ENCODE data around the gene C11orf91.
A peak's percentile ranks its signal among the peaks of the same experiment; 100 is the strongest.

The C11orf91 gene

DNA sequence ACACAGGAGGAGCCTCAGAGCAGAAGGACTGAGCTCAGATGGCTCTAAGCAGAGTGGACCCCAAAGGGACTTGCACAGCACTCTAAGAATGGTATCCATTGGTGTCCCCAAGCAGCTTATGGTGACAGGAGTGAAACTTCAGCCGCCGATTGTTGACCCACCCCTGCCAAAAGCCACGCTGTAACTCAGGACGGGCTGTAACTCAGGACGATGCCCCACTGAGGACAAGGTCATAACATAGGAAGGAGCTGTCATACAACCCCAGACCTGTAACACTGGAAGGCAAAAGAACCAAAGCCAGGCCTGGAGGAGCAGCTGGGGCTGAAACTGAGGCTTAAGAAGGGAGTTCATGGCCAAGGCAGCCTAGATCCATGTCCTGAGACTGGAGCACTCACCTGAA, 21.4 kb upstream of the C11orf91 start:
- no peak overlapping the region for H3K4me3 ChIP-seq (ENCODE audit: low read depth, low read length)
- TF ChIP-seq, protein P1, sequence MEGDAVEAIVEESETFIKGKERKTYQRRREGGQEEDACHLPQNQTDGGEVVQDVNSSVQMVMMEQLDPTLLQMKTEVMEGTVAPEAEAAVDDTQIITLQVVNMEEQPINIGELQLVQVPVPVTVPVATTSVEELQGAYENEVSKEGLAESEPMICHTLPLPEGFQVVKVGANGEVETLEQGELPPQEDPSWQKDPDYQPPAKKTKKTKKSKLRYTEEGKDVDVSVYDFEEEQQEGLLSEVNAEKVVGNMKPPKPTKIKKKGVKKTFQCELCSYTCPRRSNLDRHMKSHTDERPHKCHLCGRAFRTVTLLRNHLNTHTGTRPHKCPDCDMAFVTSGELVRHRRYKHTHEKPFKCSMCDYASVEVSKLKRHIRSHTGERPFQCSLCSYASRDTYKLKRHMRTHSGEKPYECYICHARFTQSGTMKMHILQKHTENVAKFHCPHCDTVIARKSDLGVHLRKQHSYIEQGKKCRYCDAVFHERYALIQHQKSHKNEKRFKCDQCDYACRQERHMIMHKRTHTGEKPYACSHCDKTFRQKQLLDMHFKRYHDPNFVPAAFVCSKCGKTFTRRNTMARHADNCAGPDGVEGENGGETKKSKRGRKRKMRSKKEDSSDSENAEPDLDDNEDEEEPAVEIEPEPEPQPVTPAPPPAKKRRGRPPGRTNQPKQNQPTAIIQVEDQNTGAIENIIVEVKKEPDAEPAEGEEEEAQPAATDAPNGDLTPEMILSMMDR (IDR thresholded peaks at IDR 0.05; ENCODE audit: control insufficient read depth, extremely low read depth, insufficient read depth), result no peak
- no peak for DNase-seq (ENCODE audit: low read depth)

DNA sequence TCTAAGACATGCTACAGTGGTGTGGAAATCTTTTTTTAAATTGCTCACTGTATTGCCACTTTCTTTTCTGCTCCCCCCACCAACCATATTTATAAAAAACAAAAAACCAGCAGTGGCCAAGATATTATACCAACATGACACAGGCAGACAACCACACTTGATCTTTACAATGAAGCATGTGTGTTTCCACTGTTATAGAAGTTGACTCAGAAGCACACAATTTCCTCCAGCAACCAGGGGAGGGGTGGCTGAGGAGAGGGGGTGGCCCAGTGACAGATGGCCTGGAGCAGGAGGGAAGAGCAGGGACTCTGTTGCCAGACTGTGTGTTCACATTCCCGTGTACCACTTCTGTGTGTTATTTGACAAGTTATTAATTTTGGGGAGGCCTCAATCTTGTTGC, 20.8 kb upstream of the C11orf91 start:
- no peak overlapping the region for H3K4me3 ChIP-seq (ENCODE audit: low read depth, low read length)
- TF ChIP-seq, protein P1 (IDR thresholded peaks at IDR 0.05; ENCODE audit: control insufficient read depth, extremely low read depth, insufficient read depth), result no peak
- no peak for DNase-seq (ENCODE audit: low read depth)

DNA sequence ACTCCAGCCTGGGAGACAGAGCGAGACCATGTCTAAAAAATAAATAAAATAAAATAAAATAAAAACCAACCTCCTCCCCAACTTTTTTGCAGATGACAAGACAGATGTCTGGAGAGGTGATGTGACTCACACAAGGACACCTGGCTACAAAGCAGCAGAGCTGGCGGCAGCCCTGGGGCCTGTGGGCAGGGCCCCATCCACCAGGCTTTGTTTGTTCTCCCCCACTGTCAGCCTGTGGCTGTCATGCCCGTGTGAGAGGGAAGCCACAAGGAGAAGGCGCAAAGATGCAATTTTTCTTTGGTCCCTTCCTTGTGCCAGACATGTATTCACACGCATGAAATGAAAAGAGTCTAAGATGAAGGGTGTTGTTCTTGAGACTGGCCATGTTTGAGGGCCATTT, 19.0 kb upstream of the C11orf91 start:
- TF ChIP-seq, protein P1 (IDR thresholded peaks at IDR 0.05; ENCODE audit: control insufficient read depth, extremely low read depth, insufficient read depth), result no peak

DNA sequence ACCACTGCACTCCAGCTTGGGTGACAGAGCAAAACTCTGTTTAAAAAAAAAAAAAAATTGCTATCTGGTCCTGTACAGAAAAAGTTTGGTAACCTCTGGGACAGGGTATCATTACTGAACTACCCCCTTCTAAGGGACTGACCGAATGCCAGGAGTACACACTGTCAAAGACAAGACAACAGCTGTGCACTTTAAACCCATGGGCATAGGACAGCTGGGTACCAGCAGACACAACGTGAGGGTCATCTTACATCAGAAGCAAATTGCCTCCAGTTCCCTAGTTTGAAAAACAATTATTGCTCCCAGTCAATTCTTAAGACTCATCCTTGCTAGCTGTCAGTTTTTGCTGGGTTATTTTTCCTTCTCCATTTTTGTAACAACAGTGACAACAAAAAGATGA, 17.8 kb upstream of the C11orf91 start:
- no peak for DNase-seq (ENCODE audit: low read depth)
- H3K4me3 ChIP-seq (ENCODE audit: low read depth, low read length), result no peak overlapping the region
- TF ChIP-seq, protein P1 (IDR thresholded peaks at IDR 0.05; ENCODE audit: control insufficient read depth, extremely low read depth, insufficient read depth), result no peak

More for the DNA sequence above, 19.0 kb upstream of the C11orf91 start:
- no peak overlapping the region for H3K4me3 ChIP-seq (ENCODE audit: low read depth, low read length)
- no peak for DNase-seq (ENCODE audit: low read depth)

DNA sequence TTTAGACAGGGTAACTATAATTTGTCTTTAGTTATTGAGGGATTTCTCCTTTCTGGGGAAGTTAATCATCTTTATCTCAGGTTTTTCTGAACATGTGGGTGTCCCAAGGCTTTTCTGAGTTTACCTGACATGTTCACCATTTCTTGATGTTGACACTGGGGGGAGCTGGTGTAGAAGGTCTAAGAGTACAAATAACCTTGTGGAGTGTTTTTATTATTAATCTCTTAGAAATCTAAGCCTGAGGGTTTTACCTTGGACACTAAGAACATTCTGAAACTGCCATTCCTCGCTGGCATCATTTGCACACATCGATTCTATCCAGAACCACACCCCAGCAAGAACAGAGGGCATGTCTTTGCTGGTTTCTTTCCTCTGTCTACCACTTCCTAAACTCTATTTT, 15.6 kb upstream of the C11orf91 start:
- H3K4me3 ChIP-seq (ENCODE audit: low read depth, low read length), result no peak overlapping the region
- DNase-seq (ENCODE audit: low read depth), result no peak
- TF ChIP-seq, protein P1 (IDR thresholded peaks at IDR 0.05; ENCODE audit: control insufficient read depth, extremely low read depth, insufficient read depth), result peak; percentile 34

DNA sequence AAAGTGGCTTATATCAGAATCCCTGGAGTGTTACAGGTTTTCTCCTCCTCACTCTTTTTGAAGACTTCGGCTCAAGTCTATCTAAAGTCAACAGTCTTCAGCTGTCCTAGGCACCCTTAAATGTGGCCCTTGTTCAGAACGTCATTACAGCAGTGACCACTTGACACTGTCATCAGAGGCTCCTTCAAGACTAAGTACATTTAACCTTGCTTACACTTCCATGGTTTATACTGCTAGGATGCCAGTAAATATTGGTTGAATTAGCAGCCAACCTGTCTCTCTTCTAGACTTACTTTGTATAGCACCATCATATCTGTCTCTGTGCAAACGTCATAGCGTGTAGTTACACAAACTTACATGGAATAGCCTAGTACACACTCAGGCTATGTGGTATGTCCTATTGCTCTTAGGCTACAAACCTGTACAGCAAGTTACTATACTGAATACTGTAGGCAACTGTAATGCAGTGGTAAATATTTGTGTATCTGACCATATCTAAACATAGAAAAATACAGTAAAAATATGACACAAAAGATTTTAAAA, 13.3 kb upstream of the C11orf91 start:
- no peak overlapping the region for H3K4me3 ChIP-seq (ENCODE audit: low read depth, low read length)
- no peak for DNase-seq (ENCODE audit: low read depth)
- TF ChIP-seq, protein P1 (IDR thresholded peaks at IDR 0.05; ENCODE audit: control insufficient read depth, extremely low read depth, insufficient read depth), result no peak

DNA sequence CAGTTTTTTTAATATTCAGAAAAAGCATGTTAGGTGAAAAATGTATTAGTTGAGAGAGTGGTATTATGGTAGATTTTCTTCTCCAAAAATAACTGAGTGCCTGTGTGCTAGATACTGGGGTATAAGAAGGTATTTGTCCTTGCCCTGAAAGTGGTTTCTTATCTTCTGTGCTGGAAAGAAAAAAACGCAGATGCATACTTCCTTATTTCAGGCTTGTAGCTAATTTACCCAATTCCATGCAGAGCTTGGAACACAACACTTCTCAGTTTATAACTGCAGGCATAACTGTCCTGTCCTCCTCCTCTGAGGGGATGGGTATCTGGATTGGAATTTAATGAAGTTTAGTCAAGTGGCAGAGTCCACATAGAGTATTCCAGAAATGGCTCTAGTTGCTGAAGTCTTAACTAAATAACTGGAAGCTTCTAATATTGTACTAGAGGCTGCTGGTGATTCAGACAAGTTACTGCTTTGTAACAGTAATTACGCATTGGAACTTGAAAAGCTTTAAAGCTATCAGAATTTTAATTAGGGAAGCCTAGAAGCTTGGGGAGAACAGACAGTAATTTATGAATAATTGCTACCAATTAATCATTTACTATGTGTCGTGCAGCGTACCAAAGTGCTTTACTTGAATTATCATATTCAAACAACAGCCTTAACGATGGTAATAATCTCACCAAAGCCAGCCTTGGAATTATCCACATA, 12.7 kb upstream of the C11orf91 start:
- H3K4me3 ChIP-seq (ENCODE audit: low read depth, low read length), result no peak overlapping the region
- no peak for DNase-seq (ENCODE audit: low read depth)
- TF ChIP-seq, protein P1 (IDR thresholded peaks at IDR 0.05; ENCODE audit: control insufficient read depth, extremely low read depth, insufficient read depth), result no peak
